ENCODE data around the gene GSDME.

The GSDME gene

GRCh38 chr7:24653316-24654085 is 103.8 kb downstream of the GSDME start:
- DNase-seq (ENCODE audit: low spot score) = peak; percentile 13

GRCh38 chr7:24652251-24652939 is 104.9 kb downstream of the GSDME start:
- DNase-seq (ENCODE audit: low spot score) = no peak
